Calu3 (cell line): ENCODE results near the gene HYKK. TPM values are rescaled to one million over a fixed set of nuclear protein-coding genes. Genes with fewer than 3 reads are reported as not detected.
A peak's percentile ranks its signal among the peaks of the same experiment; 100 is the strongest.
"Not testable (repeated sequence)": the region's sequence is repeated elsewhere in the genome, so short reads cannot be mapped to it uniquely, and the experiment has no call there.

Experiments used
- BruUV-seq: library from RNA; stranded (reverse); fragments of 400-500 nt; replicated peaks from 2 replicates; lab custom pipeline; 2021; lab: Mats Ljungman, UMichigan
- CTCF ChIA-PET: fragments of 300-600 bp; sonication (Branson Sonifier 250); formaldehyde crosslinking; loops from one replicate; lab custom pipeline; 2022; ENCODE audit warnings: antibody characterized with exemption; lab: Charles Lee
- DNase-seq: peaks from one replicate; pipeline ENCODE4 v3.0.0; 2022
- H3K27ac Mint-ChIP-seq: one replicate; pipeline ENCODE4 v1.8.0; 2022; ENCODE audit warnings: mixed read lengths; ENCODE audit not compliant: unreplicated experiment
- H3K27me3 Mint-ChIP-seq: one replicate; pipeline ENCODE4 v1.8.0; 2022; ENCODE audit warnings: mixed read lengths; ENCODE audit not compliant: unreplicated experiment
- H3K36me3 Mint-ChIP-seq: one replicate; pipeline ENCODE4 v1.8.0; 2022; ENCODE audit warnings: mild to moderate bottlenecking, moderate library complexity, mixed read lengths; ENCODE audit not compliant: insufficient read depth, unreplicated experiment
- H3K4me1 Mint-ChIP-seq: one replicate; pipeline ENCODE4 v1.8.0; 2022; ENCODE audit warnings: mild to moderate bottlenecking, low read depth, mixed read lengths; ENCODE audit not compliant: unreplicated experiment
- H3K4me3 Mint-ChIP-seq: one replicate; pipeline ENCODE4 v1.8.0; 2022; ENCODE audit warnings: mild to moderate bottlenecking, low read depth, moderate library complexity, mixed read lengths; ENCODE audit not compliant: unreplicated experiment
- H3K9me3 Mint-ChIP-seq: one replicate; pipeline ENCODE4 v1.8.0; 2022; ENCODE audit warnings: low read depth, mixed read lengths; ENCODE audit not compliant: unreplicated experiment
- intact Hi-C: fragments of 100-400 bp; cut with micrococcal nuclease; formaldehyde crosslinking; loops from one replicate; pipeline ENCODE4 v1.10.0; 2022; ENCODE audit not compliant: unreplicated experiment
- total RNA-seq: library from RNA; stranded (reverse); gene quantifications from 2 replicates; pipeline ENCODE4 v1.2.3, GENCODE V29; 2022
- TF ChIP-seq, protein P1 (sequence below): fragments of 200-600 bp; IDR thresholded peaks from one replicate; pipeline ENCODE4 v1.8.0; 2022; ENCODE audit warnings: antibody characterized with exemption; ENCODE audit not compliant: unreplicated experiment

HYKK gene
- total RNA-seq, 1 experiment from 2014 or later: 15.7 TPM

DNA sequence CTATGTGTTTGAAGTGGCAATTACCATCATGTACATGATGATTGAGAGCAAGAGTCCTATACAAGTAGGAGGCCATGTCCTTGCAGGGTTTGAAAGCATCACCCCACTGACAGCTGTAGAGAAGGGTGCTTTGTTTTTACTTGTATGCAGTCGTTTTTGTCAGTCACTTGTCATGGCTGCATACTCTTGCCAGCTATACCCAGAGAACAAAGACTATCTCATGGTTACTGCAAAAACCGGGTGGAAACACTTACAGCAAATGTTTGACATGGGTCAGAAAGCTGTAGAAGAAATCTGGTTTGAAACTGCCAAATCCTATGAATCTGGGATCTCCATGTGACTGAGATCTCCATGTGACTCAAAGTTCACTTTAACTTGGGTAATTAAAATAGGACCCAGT lies 26.0 kb downstream of the HYKK start:
- Mint-ChIP-seq H3K4me3 (no peak overlapping the region), H3K9me3 (no peaks in the 10 kb centered on the region), H3K27ac (no peak overlapping the region), H3K27me3 (no peaks in the 10 kb centered on the region), H3K4me1 (no peaks in the 10 kb centered on the region), H3K36me3 (no peaks in the 10 kb centered on the region)
- DNase-seq: no peak
- CTCF ChIA-PET: interaction anchor here (0.7 kb wide), 1 partner anchor 182 kb away, joined by 4 read pairs; no protein-coding TSS in a partner anchor
- BruUV-seq: no TSS peak
- TF ChIP-seq, protein P1, sequence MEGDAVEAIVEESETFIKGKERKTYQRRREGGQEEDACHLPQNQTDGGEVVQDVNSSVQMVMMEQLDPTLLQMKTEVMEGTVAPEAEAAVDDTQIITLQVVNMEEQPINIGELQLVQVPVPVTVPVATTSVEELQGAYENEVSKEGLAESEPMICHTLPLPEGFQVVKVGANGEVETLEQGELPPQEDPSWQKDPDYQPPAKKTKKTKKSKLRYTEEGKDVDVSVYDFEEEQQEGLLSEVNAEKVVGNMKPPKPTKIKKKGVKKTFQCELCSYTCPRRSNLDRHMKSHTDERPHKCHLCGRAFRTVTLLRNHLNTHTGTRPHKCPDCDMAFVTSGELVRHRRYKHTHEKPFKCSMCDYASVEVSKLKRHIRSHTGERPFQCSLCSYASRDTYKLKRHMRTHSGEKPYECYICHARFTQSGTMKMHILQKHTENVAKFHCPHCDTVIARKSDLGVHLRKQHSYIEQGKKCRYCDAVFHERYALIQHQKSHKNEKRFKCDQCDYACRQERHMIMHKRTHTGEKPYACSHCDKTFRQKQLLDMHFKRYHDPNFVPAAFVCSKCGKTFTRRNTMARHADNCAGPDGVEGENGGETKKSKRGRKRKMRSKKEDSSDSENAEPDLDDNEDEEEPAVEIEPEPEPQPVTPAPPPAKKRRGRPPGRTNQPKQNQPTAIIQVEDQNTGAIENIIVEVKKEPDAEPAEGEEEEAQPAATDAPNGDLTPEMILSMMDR: no peak
- intact Hi-C loops: no loop called here

DNA sequence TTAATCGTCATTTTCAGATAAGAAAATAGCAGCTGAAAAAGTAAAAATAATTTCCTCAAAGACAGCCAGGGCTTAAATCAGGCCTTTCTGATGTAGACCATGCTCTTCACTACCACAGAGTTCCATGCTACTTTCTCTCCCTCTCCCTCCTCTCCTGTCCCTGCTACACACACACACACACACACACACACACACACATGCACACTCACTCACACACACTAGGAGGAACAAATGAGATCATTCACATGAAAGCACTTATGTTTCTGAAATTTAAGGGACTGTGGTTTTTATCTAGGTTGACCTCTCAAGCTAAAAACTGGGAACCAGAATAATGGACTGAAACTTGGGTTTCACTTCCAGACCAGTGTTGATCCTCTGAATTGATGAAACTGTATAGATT lies 28.8 kb downstream of the HYKK start:
- H3K27ac Mint-ChIP-seq: no peak overlapping the region
- peaks cover 16% of the 10 kb centered on the region for H3K36me3 Mint-ChIP-seq
- no peak overlapping the region for H3K4me3 Mint-ChIP-seq
- TF ChIP-seq, protein P1: no peak
- no peaks in the 10 kb centered on the region for H3K4me1 Mint-ChIP-seq
- BruUV-seq: no TSS peak
- intact Hi-C loops: no loop called here
- no peak for DNase-seq
- CTCF ChIA-PET: interaction anchor here (0.6 kb wide), 1 partner anchor 9 kb away, joined by 3 read pairs; no protein-coding TSS in a partner anchor
- no peaks in the 10 kb centered on the region for H3K9me3 Mint-ChIP-seq
- no peaks in the 10 kb centered on the region for H3K27me3 Mint-ChIP-seq

DNA sequence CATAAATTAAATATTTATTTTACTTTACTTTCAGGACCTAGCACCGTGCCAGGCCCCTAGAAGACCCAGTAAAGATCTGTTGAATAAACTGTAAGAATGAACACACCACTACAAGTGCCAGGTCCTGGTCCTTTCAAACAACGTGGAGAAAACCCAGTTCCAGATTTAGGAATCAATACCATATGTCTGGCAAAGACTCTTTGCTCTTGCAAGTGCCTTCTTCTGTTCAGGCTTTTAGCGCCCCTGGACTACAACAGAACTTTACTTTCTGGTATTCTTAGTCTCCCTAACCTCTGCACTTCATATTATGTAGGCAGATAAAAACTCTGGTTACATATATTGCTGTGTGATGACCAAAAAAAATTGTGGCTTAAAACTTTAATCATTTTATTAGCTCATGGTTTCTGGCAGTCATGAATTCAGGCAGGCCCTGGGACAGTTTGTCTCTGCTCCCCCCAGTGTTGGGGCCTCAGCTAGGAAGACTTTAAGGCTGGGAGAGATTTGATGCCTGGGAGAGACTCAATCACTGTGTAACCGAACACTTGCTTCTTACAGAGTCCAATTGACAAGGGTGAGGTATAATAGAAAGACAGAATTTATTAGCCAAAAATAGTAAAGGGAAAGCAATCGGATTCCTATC lies 30.0 kb downstream of the HYKK start:
- intact Hi-C loops: no loop called here
- TF ChIP-seq, protein P1: no peak
- no TSS peak for BruUV-seq
- Mint-ChIP-seq H3K9me3 (no peaks in the 10 kb centered on the region), H3K27me3 (no peaks in the 10 kb centered on the region), H3K4me3 (no peak overlapping the region), H3K36me3 (peaks cover 28% of the 10 kb centered on the region), H3K4me1 (peaks cover 9% of the 10 kb centered on the region), H3K27ac (no peak overlapping the region)
- CTCF ChIA-PET: no interaction called here
- DNase-seq: no peak

DNA sequence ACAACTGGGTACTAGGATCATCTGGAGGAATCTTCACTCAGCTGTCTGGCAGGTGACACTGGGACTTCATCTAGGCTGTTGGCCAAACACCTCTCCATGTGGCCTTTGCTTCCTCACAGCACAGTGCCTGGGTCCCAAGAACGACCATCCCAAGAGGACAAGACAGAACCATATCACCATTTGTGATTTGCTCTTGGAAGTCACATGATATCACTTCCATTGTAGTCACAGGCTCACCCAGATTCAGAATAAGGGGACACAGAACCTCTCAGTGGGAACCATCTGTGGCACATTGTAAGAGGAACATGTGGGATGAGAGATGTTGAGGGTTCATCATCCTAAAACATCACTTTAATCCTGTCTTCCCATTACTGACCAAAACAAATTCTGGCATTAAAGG lies 31.0 kb downstream of the HYKK start:
- Mint-ChIP-seq H3K27me3 (no peaks in the 10 kb centered on the region), H3K9me3 (no peaks in the 10 kb centered on the region), H3K4me1 (peaks cover 15% of the 10 kb centered on the region), H3K36me3 (peaks cover 37% of the 10 kb centered on the region), H3K27ac (no peak overlapping the region), H3K4me3 (no peak overlapping the region)
- TF ChIP-seq, protein P1: no peak
- CTCF ChIA-PET: no interaction called here
- no peak for DNase-seq
- intact Hi-C loops: no loop called here
- BruUV-seq: no TSS peak

DNA sequence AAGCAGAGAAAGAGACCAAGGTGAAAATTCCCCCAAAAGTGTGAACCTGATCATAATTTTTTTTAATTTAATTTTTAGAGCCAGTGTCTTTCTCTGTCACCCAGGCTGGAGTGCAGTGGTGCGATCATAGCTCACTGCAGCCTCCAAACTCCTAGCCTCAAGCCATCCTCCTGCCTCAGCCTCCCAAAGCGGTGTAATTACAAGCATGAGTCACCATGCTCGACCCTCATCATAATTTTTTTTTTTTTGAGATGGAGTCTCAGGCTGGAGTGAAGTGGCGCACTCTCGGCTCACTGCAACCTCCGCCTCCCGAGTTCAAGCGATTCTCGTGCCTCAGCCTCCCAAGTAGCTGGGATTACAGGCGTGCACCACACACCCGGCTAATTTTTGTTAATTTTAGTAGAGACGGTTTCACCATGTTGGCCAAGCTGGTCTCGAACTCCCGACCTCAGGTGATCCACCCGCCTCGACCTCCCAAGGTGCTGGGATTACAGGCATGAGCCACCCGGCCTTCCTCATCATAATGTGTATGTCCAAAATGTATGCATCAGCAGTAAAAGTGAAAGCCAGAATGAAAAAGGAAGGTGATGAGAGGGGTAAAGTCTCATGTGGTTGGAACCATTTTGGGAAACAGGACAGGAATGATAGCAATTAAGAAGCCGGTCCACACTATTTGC lies 32.2 kb downstream of the HYKK start:
- intact Hi-C loops, H3K27me3 Mint-ChIP-seq, DNase-seq, H3K9me3 Mint-ChIP-seq: not testable (repeated sequence)
- Mint-ChIP-seq H3K4me1 (peaks cover 15% of the 10 kb centered on the region), H3K27ac (peak overlapping the region; percentile 90), H3K36me3 (peaks cover 40% of the 10 kb centered on the region), H3K4me3 (peak overlapping the region; percentile 79)
- CTCF ChIA-PET: interaction anchor here (0.7 to 1.9 kb wide), 2 partner anchors 25 to 90 kb away, joined by 3 to 16 read pairs; partner anchors contain the start of gene CHRNA5
- BruUV-seq: TSS peak; percentile 66
